GM18517 (cell line): ENCODE results near the gene SP7.
A peak's percentile ranks its signal among the peaks of the same experiment; 100 is the strongest.
"Not testable (repeated sequence)": the region's sequence is repeated elsewhere in the genome, so short reads cannot be mapped to it uniquely, and the experiment has no call there.

Source experiments
- ATAC-seq: cut with Tn5 transposase; IDR thresholded peaks from one replicate; pipeline ENCODE4 v1.9.1; 2021; ENCODE audit warnings: mild to moderate bottlenecking, moderate library complexity; ENCODE audit not compliant: unreplicated experiment

Gene SP7

GRCh38 chr12:53324113-53324778 lies 11.9 kb downstream of the SP7 start:
- ATAC-seq = peak; percentile 28

- ATAC-seq = no peak
Observed at GRCh38 chr12:53320352-53321195, 15.6 kb downstream of the SP7 start.

GRCh38 chr12:53313996-53314395 lies 22.2 kb downstream of the SP7 start:
- ATAC-seq = no peak

GRCh38 chr12:53308276-53308675 lies 27.9 kb downstream of the SP7 start:
- ATAC-seq = no peak

- ATAC-seq = no peak
Observed at GRCh38 chr12:53306826-53307225, 29.3 kb downstream of the SP7 start.

GRCh38 chr12:53302903-53303302 lies 33.3 kb downstream of the SP7 start:
- no peak for ATAC-seq

- no peak for ATAC-seq
Observed at GRCh38 chr12:53300187-53300586, 36.0 kb downstream of the SP7 start.

- peak; percentile 64 for ATAC-seq
Observed at GRCh38 chr12:53299454-53300180, 36.5 kb downstream of the SP7 start, which contains the start of gene MYG1. Gene MYG1, plus strand, starts transcription at chr12:53299695. Its CDS starts 43 bp downstream, at chr12:53299738.

GRCh38 chr12:53299101-53299453 lies 37.1 kb downstream of the SP7 start:
- ATAC-seq = no peak

- ATAC-seq = no peak
Observed at GRCh38 chr12:53298164-53298563, 38.0 kb downstream of the SP7 start.

- ATAC-seq = not testable (repeated sequence)
Observed at GRCh38 chr12:53297106-53297505, 39.0 kb downstream of the SP7 start.

- ATAC-seq = no peak
Observed at GRCh38 chr12:53295891-53296219, 40.3 kb downstream of the SP7 start.

- ATAC-seq = peak; percentile 78
Observed at GRCh38 chr12:53295070-53295890, 40.9 kb downstream of the SP7 start, which contains the start of gene PFDN5. Gene PFDN5, plus strand, starts transcription at chr12:53295542. Its CDS starts 26 bp downstream, at chr12:53295568.

- no peak for ATAC-seq
Observed at GRCh38 chr12:53292426-53292825, 43.7 kb downstream of the SP7 start.

- ATAC-seq = no peak
Observed at GRCh38 chr12:53290661-53291060, 45.5 kb downstream of the SP7 start.

- ATAC-seq = no peak
Observed at GRCh38 chr12:53289891-53290290, 46.3 kb downstream of the SP7 start.

- no peak for ATAC-seq
Observed at GRCh38 chr12:53288322-53288721, 47.8 kb downstream of the SP7 start.

- ATAC-seq = no peak
Observed at GRCh38 chr12:53287741-53288216, 48.4 kb downstream of the SP7 start.

GRCh38 chr12:53286448-53286847 lies 49.7 kb downstream of the SP7 start:
- no peak for ATAC-seq

GRCh38 chr12:53279888-53280498 lies 56.2 kb downstream of the SP7 start:
- ATAC-seq = no peak
